HG03135 (cell line): Measurements from ENCODE around the gene NRXN2.
"Not testable (repeated sequence)": the region's sequence is repeated elsewhere in the genome, so short reads cannot be mapped to it uniquely, and the experiment has no call there.

Source experiments
- ATAC-seq: cut with Tn5 transposase; IDR thresholded peaks from one replicate; pipeline ENCODE4 v1.9.1; 2021; ENCODE audit warnings: mild to moderate bottlenecking, moderate library complexity; ENCODE audit not compliant: unreplicated experiment

Gene NRXN2

GRCh38 chr11:64595922-64596321, 127.1 kb downstream of the NRXN2 start:
- not testable (repeated sequence) for ATAC-seq

GRCh38 chr11:64594159-64594939, 128.6 kb downstream of the NRXN2 start:
- ATAC-seq, result no peak

GRCh38 chr11:64593156-64594105, 129.6 kb downstream of the NRXN2 start:
- no peak for ATAC-seq

- ATAC-seq, result no peak
Measured at GRCh38 chr11:64592656-64593055, 130.3 kb downstream of the NRXN2 start.

GRCh38 chr11:64592234-64592615, 130.8 kb downstream of the NRXN2 start:
- ATAC-seq, result no peak

GRCh38 chr11:64591257-64592233, 131.5 kb downstream of the NRXN2 start:
- no peak for ATAC-seq

GRCh38 chr11:64590763-64591221, 132.2 kb downstream of the NRXN2 start, which contains the start of gene SLC22A12:
Gene SLC22A12 (plus strand): TSS chr11:64591220. CDS start chr11:64591557, 337 bp downstream.
- no peak for ATAC-seq

- ATAC-seq, result no peak
Measured at GRCh38 chr11:64588701-64589100, 134.3 kb downstream of the NRXN2 start.

- ATAC-seq, result no peak
Measured at GRCh38 chr11:64586366-64586765, 136.6 kb downstream of the NRXN2 start.

- no peak for ATAC-seq
Measured at GRCh38 chr11:64585150-64585549, 137.8 kb downstream of the NRXN2 start.

GRCh38 chr11:64583296-64584262, 139.4 kb downstream of the NRXN2 start:
- no peak for ATAC-seq

GRCh38 chr11:64582885-64583284, 140.1 kb downstream of the NRXN2 start:
- no peak for ATAC-seq

- no peak for ATAC-seq
Measured at GRCh38 chr11:64581057-64581523, 141.9 kb downstream of the NRXN2 start.

- ATAC-seq, result no peak
Measured at GRCh38 chr11:64580412-64580811, 142.6 kb downstream of the NRXN2 start.

- no peak for ATAC-seq
Measured at GRCh38 chr11:64577202-64577601, 145.8 kb downstream of the NRXN2 start.

GRCh38 chr11:64572143-64572542, 150.9 kb downstream of the NRXN2 start:
- no peak for ATAC-seq

GRCh38 chr11:64571410-64572091, 151.4 kb downstream of the NRXN2 start:
- ATAC-seq, result no peak

GRCh38 chr11:64571050-64571409, 152.0 kb downstream of the NRXN2 start:
- ATAC-seq, result no peak

GRCh38 chr11:64570341-64570740, 152.7 kb downstream of the NRXN2 start:
- no peak for ATAC-seq
